Neural cell (in vitro differentiated cells): ENCODE data around the gene CPNE5. TPM values are rescaled to one million over a fixed set of nuclear protein-coding genes. Genes with fewer than 3 reads are reported as not detected.

Experiments
- H2AFZ ChIP-seq: fragments of 200-600, 300-800 bp; sonication (generic), shearing (Covaris generic); 2 replicates; pipeline ENCODE4 v1.6.0; 2014; ENCODE audit warnings: low read depth, mild to moderate bottlenecking, antibody characterized with exemption, low read length, moderate library complexity
- H3F3A ChIP-seq: fragments of 200-600 bp; shearing (Covaris generic); 2 replicates; pipeline ENCODE4 v1.6.1; 2016; ENCODE audit warnings: mild to moderate bottlenecking, moderate library complexity, mixed read lengths, antibody characterized with exemption, low read length; ENCODE audit not compliant: insufficient read depth, poor library complexity, severe bottlenecking
- H3K27ac ChIP-seq: fragments of 200-600, 300-800 bp; sonication (generic), shearing (Covaris generic); 2 replicates; pipeline ENCODE4 v1.5.1; 2014; ENCODE audit warnings: mild to moderate bottlenecking, low read length, moderate library complexity
- H3K27me3 ChIP-seq: fragments of 300-800, 200-600 bp; sonication (generic), shearing (Covaris generic); 2 replicates; pipeline ENCODE4 v1.6.0; 2014; ENCODE audit warnings: mild to moderate bottlenecking, low read depth, low read length, moderate library complexity; ENCODE audit not compliant: insufficient read depth
- H3K36me3 ChIP-seq: fragments of 300-800, 200-600 bp; sonication (generic), shearing (Covaris generic); 2 replicates; pipeline ENCODE4 v1.5.1; 2014; ENCODE audit warnings: mild to moderate bottlenecking, antibody characterized with exemption, low read length, moderate library complexity; ENCODE audit not compliant: insufficient read depth
- H3K4me2 ChIP-seq: fragments of 300-800, 200-600 bp; sonication (generic), shearing (Covaris generic); 2 replicates; pipeline ENCODE4 v1.6.0; 2014; ENCODE audit warnings: mild to moderate bottlenecking, low read length
- H3K4me3 ChIP-seq: fragments of 300-800, 200-600 bp; sonication (generic), shearing (Covaris generic); 2 replicates; pipeline ENCODE4 v1.5.1; 2014; ENCODE audit warnings: mild to moderate bottlenecking, low read length, moderate library complexity
- H3K79me2 ChIP-seq: fragments of 200-600 bp; shearing (Covaris generic); replicated peaks from 2 replicates; pipeline ENCODE4 v1.6.0; 2014; ENCODE audit warnings: mild to moderate bottlenecking, low read length, moderate library complexity; ENCODE audit not compliant: insufficient read depth
- H3K9ac ChIP-seq: fragments of 300-800, 200-600 bp; sonication (generic), shearing (Covaris generic); 2 replicates; pipeline ENCODE4 v1.6.1; 2016; ENCODE audit warnings: mild to moderate bottlenecking, low read length, mixed read lengths
- H3K9me2 ChIP-seq: fragments of 200-600 bp; shearing (Covaris generic); 2 replicates; pipeline ENCODE4 v1.6.1; 2016; ENCODE audit warnings: mild to moderate bottlenecking, low read length, mixed read lengths; ENCODE audit not compliant: insufficient read depth
- H3K9me3 ChIP-seq: fragments of 200-600, 300-800 bp; sonication (generic), shearing (Covaris generic); 2 replicates; pipeline ENCODE4 v1.6.1; 2016; ENCODE audit warnings: mild to moderate bottlenecking, mixed run types, low read length, moderate library complexity, mixed read lengths
- H4K20me1 ChIP-seq: fragments of 200-600 bp; shearing (Covaris generic); 2 replicates; pipeline ENCODE4 v1.6.1; 2016; ENCODE audit warnings: mild to moderate bottlenecking, mixed run types; ENCODE audit not compliant: insufficient read depth
- CTCF ChIP-seq: fragments of 450-650 bp; IDR thresholded peaks from 2 replicates; pipeline ENCODE4 v1.5.1; 2014; ENCODE audit warnings: antibody characterized with exemption, mild to moderate bottlenecking, moderate library complexity; ENCODE audit not compliant: poor library complexity, severe bottlenecking
- EP300 ChIP-seq: fragments of 450-650 bp; conservative IDR thresholded peaks from 2 replicates; pipeline ENCODE4 v1.6.1; 2014; ENCODE audit warnings: antibody characterized with exemption, mild to moderate bottlenecking, moderate library complexity; ENCODE audit not compliant: poor library complexity, severe bottlenecking
- EZH2 ChIP-seq: fragments of 200-600, 300-800 bp; shearing (Covaris generic), sonication (generic); IDR thresholded peaks from 2 replicates; pipeline ENCODE4 v1.6.1; 2014; ENCODE audit warnings: antibody characterized with exemption, low read length, borderline replicate concordance, mild to moderate bottlenecking; ENCODE audit not compliant: insufficient read depth, poor library complexity, severe bottlenecking
- MXI1 ChIP-seq: fragments of 450-650 bp; conservative IDR thresholded peaks from 2 replicates; pipeline ENCODE4 v1.6.1; 2014; ENCODE audit warnings: antibody characterized with exemption, mild to moderate bottlenecking; ENCODE audit not compliant: poor library complexity, severe bottlenecking
- POLR2AphosphoS5 ChIP-seq: IDR thresholded peaks from 2 replicates; pipeline ENCODE4 v1.6.1; 2012
- RAD21 ChIP-seq: fragments of 450-650 bp; conservative IDR thresholded peaks from 2 replicates; pipeline ENCODE4 v1.6.1; 2014; ENCODE audit warnings: antibody characterized with exemption, mild to moderate bottlenecking, moderate library complexity
- REST ChIP-seq: IDR thresholded peaks from 2 replicates; pipeline ENCODE4 v1.6.1; 2012; ENCODE audit warnings: borderline replicate concordance
- SMC3 ChIP-seq: fragments of 450-650 bp; conservative IDR thresholded peaks from 2 replicates; pipeline ENCODE4 v1.6.1; 2014; ENCODE audit warnings: antibody characterized with exemption, mild to moderate bottlenecking, moderate library complexity; ENCODE audit not compliant: poor library complexity
- TAF1 ChIP-seq: IDR thresholded peaks from 2 replicates; pipeline ENCODE4 v1.6.1; 2012; ENCODE audit warnings: low read depth
- polyA plus RNA-seq: library from polyadenylated mRNA; depleted of rRNA; stranded (reverse); fragments of >200 nt; gene quantifications from 2 replicates; pipeline ENCODE4 v1.2.3, GENCODE V29; 2014

CPNE5 gene
- polyA plus RNA-seq, 1 donor from 2014 or later = 8.7 TPM

- no peaks in the 10 kb centered on the region for H3K27me3 ChIP-seq
- H3K9me2 ChIP-seq = no peaks in the 10 kb centered on the region
- no peak overlapping the region for H3K4me3 ChIP-seq
- no peak overlapping the region for H3K9ac ChIP-seq
- no peak overlapping the region for H2AFZ ChIP-seq
- no peaks in the 10 kb centered on the region for H4K20me1 ChIP-seq
- TF ChIP-seq CTCF (no peak), SMC3 (no peak), EZH2 (no peak), TAF1 (no peak), POLR2AphosphoS5 (no peak), RAD21 (no peak), EP300 (no peak), REST (no peak), MXI1 (no peak)
- H3F3A ChIP-seq = no peaks in the 10 kb centered on the region
- H3K27ac ChIP-seq = no peak overlapping the region
- H3K9me3 ChIP-seq = no peaks in the 10 kb centered on the region
- H3K79me2 ChIP-seq = no peaks in the 10 kb centered on the region
- H3K4me2 ChIP-seq = no peak overlapping the region
- no peaks in the 10 kb centered on the region for H3K36me3 ChIP-seq
These were observed 143.8 kb downstream of the CPNE5 start for GRCh38 chr6:36695414-36695813.

- H3K27ac ChIP-seq = no peak overlapping the region
- H3K9me2 ChIP-seq = no peaks in the 10 kb centered on the region
- H3K9ac ChIP-seq = no peak overlapping the region
- no peaks in the 10 kb centered on the region for H3F3A ChIP-seq
- TF ChIP-seq REST (no peak), EZH2 (no peak), MXI1 (no peak), TAF1 (no peak), SMC3 (no peak), CTCF (no peak), RAD21 (no peak), EP300 (no peak), POLR2AphosphoS5 (no peak)
- H3K9me3 ChIP-seq = no peaks in the 10 kb centered on the region
- H3K36me3 ChIP-seq = no peaks in the 10 kb centered on the region
- H3K4me3 ChIP-seq = no peak overlapping the region
- H4K20me1 ChIP-seq = no peaks in the 10 kb centered on the region
- no peak overlapping the region for H2AFZ ChIP-seq
- no peaks in the 10 kb centered on the region for H3K27me3 ChIP-seq
- H3K79me2 ChIP-seq = no peaks in the 10 kb centered on the region
- H3K4me2 ChIP-seq = no peak overlapping the region
These were observed 144.6 kb downstream of the CPNE5 start for GRCh38 chr6:36694616-36695015.
